OCI-LY3 (cell line): ENCODE data around the gene DDOST.

ENCODE experiments used
- EZH2phosphoT487 ChIP-seq: fragments of 200-600 bp; shearing (Covaris generic); IDR thresholded peaks from 2 replicates; pipeline ENCODE4 v1.6.1; 2018; ENCODE audit warnings: antibody characterized with exemption, mixed run types, low read depth
- TF ChIP-seq, protein P1 (sequence below): fragments of 200-600, 300-600 bp; sonication (generic); IDR thresholded peaks from 2 replicates; pipeline ENCODE4 v1.5.1; 2014; ENCODE audit warnings: antibody characterized with exemption, low read length, low read depth

DNA sequence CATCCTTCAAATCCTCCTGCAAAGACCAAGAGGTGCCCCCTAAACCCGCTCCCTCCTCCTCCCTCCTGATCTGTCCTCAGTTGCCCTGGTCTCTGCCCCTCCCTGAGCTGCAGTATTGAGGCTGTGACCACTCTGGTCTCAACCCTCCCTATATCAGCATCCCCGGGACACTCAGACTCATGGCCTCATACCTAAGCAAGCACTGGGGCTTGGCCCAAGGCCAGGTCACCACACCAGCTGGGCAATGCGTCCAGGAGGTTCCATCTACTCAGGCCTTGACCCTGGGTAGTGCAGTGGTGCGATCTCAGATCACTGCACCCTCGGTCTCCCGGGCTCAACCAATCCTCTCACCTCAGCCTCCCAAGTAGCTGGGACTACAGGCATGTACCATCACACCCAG, 46.9 kb upstream of the DDOST start:
- TF ChIP-seq, protein P1, sequence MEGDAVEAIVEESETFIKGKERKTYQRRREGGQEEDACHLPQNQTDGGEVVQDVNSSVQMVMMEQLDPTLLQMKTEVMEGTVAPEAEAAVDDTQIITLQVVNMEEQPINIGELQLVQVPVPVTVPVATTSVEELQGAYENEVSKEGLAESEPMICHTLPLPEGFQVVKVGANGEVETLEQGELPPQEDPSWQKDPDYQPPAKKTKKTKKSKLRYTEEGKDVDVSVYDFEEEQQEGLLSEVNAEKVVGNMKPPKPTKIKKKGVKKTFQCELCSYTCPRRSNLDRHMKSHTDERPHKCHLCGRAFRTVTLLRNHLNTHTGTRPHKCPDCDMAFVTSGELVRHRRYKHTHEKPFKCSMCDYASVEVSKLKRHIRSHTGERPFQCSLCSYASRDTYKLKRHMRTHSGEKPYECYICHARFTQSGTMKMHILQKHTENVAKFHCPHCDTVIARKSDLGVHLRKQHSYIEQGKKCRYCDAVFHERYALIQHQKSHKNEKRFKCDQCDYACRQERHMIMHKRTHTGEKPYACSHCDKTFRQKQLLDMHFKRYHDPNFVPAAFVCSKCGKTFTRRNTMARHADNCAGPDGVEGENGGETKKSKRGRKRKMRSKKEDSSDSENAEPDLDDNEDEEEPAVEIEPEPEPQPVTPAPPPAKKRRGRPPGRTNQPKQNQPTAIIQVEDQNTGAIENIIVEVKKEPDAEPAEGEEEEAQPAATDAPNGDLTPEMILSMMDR: no peak
- TF ChIP-seq EZH2phosphoT487: no peak
